ENCODE measurements around the gene RIMS1.
"Not testable (repeated sequence)": the region's sequence is repeated elsewhere in the genome, so short reads cannot be mapped to it uniquely, and the experiment has no call there.

RIMS1 gene

GRCh38 chr6:72328775-72329174, 442.4 kb downstream of the RIMS1 start:
- no peak for DNase-seq (ENCODE audit: low read depth)

DNA sequence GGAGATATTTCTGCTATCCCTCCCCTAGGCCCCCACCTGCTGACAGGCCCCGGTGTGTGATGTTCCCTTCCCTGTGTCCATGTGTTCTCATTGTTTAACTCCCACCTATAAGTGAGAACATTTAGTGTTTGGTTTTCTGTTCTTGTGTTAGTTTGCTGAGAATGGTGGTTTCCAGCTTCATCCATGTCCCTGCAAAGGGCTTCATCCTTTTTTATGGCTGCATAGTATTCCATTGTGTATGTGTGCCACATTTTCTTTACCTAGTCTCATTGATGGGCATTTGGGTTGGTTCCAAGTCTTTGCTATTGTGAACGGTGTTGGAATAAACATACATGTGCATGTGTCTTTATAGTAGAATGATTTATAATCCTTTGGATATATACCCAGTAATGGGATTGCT, 448.9 kb downstream of the RIMS1 start:
- not testable (repeated sequence) for DNase-seq (ENCODE audit: low read depth)

DNA sequence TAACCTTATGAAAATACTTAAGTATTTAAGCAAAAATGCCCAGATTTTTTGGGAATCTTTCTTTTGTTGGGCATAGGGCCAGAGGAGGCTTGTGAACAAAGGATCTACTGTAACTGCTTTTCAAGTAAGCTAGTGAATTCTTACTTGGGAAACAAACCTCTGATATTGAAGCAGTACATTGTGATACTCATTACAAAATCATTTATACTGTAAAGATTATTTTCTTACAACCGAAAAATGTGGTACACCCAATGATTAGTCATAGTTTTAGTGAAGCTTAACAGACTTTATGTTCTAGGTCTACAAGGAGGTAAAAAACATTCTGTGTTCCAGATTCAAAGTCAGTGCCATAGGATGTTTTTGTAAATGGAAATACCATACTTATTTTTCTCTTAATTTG, 462.6 kb downstream of the RIMS1 start:
- peak; percentile 23 for DNase-seq (ENCODE audit: low read depth)

- no peak for DNase-seq (ENCODE audit: low read depth)
These were observed 464.0 kb downstream of the RIMS1 start for GRCh38 chr6:72350296-72350881.

GRCh38 chr6:72363844-72364740, 477.7 kb downstream of the RIMS1 start:
- DNase-seq (ENCODE audit: low read depth) = peak; percentile 90

GRCh38 chr6:72365773-72366172, 479.4 kb downstream of the RIMS1 start:
- no peak for DNase-seq (ENCODE audit: low read depth)

GRCh38 chr6:72367439-72367838, 481.1 kb downstream of the RIMS1 start:
- no peak for DNase-seq (ENCODE audit: low read depth)

GRCh38 chr6:72371473-72371872, 485.1 kb downstream of the RIMS1 start:
- DNase-seq (ENCODE audit: low read depth) = no peak

DNA sequence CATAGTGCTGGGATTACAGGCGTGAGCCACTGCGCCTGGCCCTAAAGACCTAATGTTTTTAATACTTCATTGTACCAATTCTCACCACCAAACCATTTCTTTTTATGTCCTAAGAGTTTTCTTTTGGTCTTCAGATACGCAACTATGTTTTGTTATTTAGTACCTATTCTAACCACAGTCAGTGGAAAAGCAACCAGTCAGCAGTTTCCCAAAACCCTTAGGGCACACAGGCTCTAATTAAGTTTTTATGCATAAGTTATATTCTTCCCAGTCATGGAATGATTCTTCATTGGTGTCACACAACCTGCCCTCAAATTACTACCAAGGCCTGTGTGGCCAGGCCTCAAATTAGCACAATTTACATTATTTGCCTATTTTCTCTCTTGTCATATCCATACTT, 487.8 kb downstream of the RIMS1 start:
- DNase-seq (ENCODE audit: low read depth) = no peak

DNA sequence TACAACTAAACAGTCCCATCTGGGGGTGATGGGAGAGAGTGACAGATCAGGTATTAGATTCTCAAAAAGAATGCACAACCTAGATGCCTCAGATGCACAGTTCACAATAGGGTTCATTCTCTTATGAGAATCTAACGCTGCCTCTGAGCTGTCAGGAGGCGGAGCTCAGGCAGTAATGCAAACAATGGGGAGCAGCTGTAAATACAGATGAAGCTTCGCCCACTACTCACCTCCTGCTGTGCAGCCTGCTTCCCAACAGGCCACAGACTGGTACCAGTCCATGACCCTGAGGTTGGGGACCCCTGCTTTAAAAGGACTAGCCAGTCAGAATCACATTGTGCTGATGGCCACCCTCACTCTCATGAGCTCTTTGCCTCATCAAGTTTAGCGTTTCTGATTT, 488.5 kb downstream of the RIMS1 start:
- no peak for DNase-seq (ENCODE audit: low read depth)

GRCh38 chr6:72376736-72377135, 490.4 kb downstream of the RIMS1 start:
- DNase-seq (ENCODE audit: low read depth) = no peak

DNA sequence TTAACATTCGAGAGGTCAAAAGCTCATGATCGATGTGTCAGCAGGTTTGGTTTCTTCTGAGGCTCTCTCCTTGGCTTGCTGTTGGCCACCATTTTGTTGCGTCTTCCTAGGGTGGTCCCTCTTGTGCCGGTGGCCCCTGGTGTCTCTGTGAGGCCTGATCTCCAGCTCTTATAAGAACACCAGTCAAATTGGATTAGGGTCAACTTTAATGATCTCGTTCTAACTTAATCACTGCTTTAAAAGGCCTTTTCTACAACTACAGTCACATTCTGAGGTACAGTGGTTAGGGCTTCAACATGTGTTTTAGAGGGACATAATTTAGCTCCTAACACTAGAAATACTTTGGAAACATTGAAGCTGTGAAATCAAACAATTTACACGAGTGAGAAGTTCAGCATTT, 494.7 kb downstream of the RIMS1 start:
- no peak for DNase-seq (ENCODE audit: low read depth)

- DNase-seq (ENCODE audit: low read depth) = no peak
These were observed 496.5 kb downstream of the RIMS1 start for GRCh38 chr6:72382602-72383529.

GRCh38 chr6:72386324-72386723, 500.0 kb downstream of the RIMS1 start:
- DNase-seq (ENCODE audit: low read depth) = no peak

- no peak for DNase-seq (ENCODE audit: low read depth)
These were observed 503.3 kb downstream of the RIMS1 start for GRCh38 chr6:72389698-72390097.

DNA sequence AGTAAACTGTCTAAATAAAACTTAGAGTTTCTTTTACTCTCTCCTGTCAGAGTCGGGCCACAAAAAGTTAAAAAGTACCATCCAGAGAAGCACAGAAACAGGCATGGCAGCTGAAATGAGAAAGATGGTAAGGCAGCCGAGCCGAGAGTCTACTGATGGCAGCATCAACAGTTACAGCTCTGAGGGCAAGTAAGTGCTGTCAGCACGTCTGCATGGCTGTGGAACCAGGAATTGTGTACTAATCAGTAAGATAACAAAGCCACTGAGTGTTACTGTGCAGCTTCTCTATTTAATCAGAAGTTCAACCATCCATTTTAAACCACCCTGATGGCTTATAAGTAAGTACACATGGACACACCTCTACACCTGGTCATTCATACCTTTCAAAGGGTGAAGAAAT, 504.2 kb downstream of the RIMS1 start:
- DNase-seq (ENCODE audit: low read depth) = no peak

DNA sequence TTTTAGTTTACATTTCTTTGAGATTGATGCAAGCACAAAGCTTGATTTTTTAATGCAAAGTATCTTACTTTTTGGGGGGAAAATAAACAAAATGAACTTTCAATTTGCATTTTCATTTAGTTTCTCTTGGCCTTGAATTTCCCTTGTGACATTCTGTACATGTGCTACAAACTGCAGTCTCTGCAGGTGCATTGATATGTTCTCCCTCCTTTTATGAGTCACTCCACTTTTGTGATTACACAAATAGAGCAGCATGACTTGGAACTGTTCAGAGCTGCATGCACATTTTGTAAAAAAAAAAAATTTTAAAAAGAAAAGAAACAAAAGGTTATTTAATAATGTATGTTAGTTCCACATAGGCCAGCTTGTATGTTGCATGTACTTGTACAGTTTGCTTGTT, 515.5 kb downstream of the RIMS1 start:
- no peak for DNase-seq (ENCODE audit: low read depth)

GRCh38 chr6:72403413-72403812, 517.1 kb downstream of the RIMS1 start:
- DNase-seq (ENCODE audit: low read depth) = no peak

DNA sequence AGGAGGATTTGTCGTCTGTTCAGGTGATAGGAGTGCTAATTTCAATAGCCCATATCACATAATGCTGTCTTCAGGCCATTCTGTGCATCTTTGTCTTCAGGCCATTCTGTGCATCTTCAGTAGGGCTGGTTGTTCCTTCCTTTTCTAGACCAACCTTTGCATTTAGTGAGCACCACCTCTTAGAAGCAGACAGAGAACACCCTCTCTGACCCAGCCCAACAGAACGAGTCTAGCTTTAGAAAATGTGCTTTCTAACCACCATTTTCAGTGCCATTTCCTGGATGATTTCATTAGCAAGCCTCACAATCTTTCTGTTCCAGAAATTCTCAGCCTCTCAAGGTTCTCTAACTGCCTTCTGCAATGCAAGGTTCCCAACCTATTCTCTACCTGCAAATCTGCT, 520.2 kb downstream of the RIMS1 start:
- no peak for DNase-seq (ENCODE audit: low read depth)

GRCh38 chr6:72410769-72411168, 524.4 kb downstream of the RIMS1 start:
- no peak for DNase-seq (ENCODE audit: low read depth)

DNA sequence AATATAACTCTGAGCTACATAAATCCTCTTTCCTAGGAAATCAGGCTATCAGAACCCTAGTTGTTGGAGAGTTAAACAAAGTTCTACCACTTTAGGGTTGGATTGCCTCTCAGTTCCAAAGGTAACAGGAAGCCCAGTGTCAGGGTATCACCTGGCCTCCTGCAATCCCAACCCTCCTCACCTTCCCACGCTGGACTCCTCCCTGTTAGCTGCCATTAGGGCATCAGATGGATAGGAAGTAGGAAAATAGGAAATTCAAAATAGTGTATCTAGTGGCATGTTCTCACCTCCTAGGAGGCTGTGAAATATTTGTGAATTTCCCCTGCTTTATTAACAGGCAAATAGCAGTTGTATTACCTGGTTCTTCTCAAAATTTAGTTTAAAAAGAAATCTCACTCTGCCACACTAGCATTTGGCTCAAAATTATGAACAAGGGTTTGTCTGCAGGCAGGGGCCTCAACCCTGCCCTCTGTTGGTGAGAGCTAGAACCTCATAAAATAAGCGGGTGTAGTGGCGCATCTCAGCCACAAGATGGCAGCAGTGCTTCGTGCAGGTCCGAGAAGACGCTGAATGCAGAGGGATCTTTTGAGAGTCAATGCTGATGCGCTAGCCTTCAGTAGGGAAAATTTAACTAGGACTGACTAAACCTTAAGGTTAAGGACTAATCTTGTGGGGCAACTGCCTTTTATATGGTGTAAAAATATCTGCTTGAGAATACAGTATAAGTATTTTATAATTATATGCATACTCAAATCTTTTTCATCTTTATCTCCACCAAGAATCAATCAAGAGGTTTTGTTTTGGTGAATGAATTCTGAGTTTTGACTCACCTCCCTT, 525.7 kb downstream of the RIMS1 start:
- peak; percentile 69 for DNase-seq (ENCODE audit: low read depth)

DNA sequence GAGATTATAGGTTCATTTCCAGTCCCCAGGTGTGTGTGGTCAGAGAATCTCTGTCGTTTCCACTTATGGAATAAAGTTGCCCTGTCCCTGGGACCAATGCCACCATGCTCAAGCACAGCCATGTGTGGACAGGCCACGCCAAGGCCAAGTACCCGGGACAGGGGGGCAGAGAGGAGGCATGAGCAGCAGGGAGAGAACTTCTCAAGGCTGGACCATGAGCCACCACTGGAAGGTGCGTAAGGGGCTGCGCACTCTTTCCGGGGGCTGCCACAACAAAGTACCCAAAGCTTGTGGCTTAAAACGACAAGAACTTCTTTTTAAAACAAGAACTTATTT, 526.3 kb downstream of the RIMS1 start:
- no peak for DNase-seq (ENCODE audit: low read depth)
